Endothelial cell of umbilical vein (primary cell): ENCODE results near the gene ATP6V0C. TPM values are rescaled to one million over a fixed set of nuclear protein-coding genes. Genes with fewer than 3 reads are reported as not detected.

Experiments used
- BruUV-seq: library from RNA; stranded (reverse); fragments of 400-500 nt; replicated peaks from 2 replicates; lab custom pipeline; 2021; lab: Mats Ljungman, UMichigan
- CTCF ChIA-PET: fragments of 300-600, 350-600 bp; sonication (Branson Sonifier 250); formaldehyde crosslinking; loops from one replicate; lab custom pipeline; 2021; ENCODE audit warnings: antibody characterized with exemption, inconsistent platforms; lab: Charles Lee
- POLR2A ChIA-PET: fragments of 300-600, 350-600 bp; sonication (Branson Sonifier 250); formaldehyde crosslinking; loops from one replicate; lab custom pipeline; 2021; ENCODE audit warnings: antibody characterized with exemption, inconsistent platforms; lab: Charles Lee
- DNase-seq: peaks from one replicate; pipeline ENCODE4 v3.0.0-alpha.2; 2011; ENCODE audit warnings: low read depth, low spot score
- FAIRE-seq: peaks from 2 replicates; lab custom pipeline; 2011; peaks lifted over from hg19 to GRCh38; lab: Jason Lieb, UNC
- H2AFZ ChIP-seq: 2 replicates; pipeline ENCODE4 v1.6.0; 2012; ENCODE audit warnings: low read depth, low read length, control low read depth, inconsistent platforms
- H3K27ac ChIP-seq: 2 replicates; pipeline ENCODE4 v1.5.1; 2011; ENCODE audit warnings: low read depth, mild to moderate bottlenecking, control low read depth, low read length, moderate library complexity; ENCODE audit not compliant: insufficient read depth
- H3K27me3 ChIP-seq, 2 experiments: 2 replicates each; pipeline versions ENCODE4 v1.6.0 to v1.6.1; 2011; ENCODE audit warnings: low read length in 2 of 2, mixed read lengths in 1 of 2; ENCODE audit not compliant: control insufficient read depth in 2 of 2, insufficient read depth in 2 of 2
- H3K36me3 ChIP-seq, 2 experiments: 2 replicates in 1 of 2; 3 replicates in 1 of 2; pipeline ENCODE4 v1.5.1; 2011; ENCODE audit warnings: low read length in 2 of 2, mild to moderate bottlenecking in 1 of 2, moderate library complexity in 1 of 2; ENCODE audit not compliant: control insufficient read depth in 2 of 2, insufficient read depth in 2 of 2; ENCODE audit errors: extremely low read depth in 1 of 2
- H3K4me1 ChIP-seq: 3 replicates; pipeline ENCODE4 v1.5.1; 2011; ENCODE audit warnings: mild to moderate bottlenecking, low read length; ENCODE audit not compliant: control insufficient read depth, insufficient read depth; ENCODE audit errors: extremely low read depth
- H3K4me2 ChIP-seq: 2 replicates; pipeline ENCODE4 v1.6.1; 2011; ENCODE audit warnings: low read length, control low read depth, mixed read lengths; ENCODE audit not compliant: insufficient read depth
- H3K4me3 ChIP-seq, 3 experiments: fragments of 200-600 bp in 1 of 3; sonication (generic), shearing (Covaris generic) in 1 of 3; replicated peaks in 1 of 3; 2 replicates each; pipeline ENCODE4 v1.5.1; 2011 to 2016; ENCODE audit warnings: control low read depth in 3 of 3, low read length in 3 of 3, mild to moderate bottlenecking in 2 of 3, inconsistent platforms in 1 of 3, low read depth in 1 of 3, moderate library complexity in 1 of 3; ENCODE audit not compliant: insufficient read depth in 1 of 3
- H3K79me2 ChIP-seq: 2 replicates; pipeline ENCODE4 v1.6.0; 2012; ENCODE audit warnings: low read length, inconsistent platforms; ENCODE audit not compliant: control insufficient read depth, insufficient read depth
- H3K9ac ChIP-seq: replicated peaks from 2 replicates; pipeline ENCODE3; 2011; ENCODE audit warnings: low read length, control low read depth; ENCODE audit not compliant: insufficient read depth; ENCODE audit errors: extremely low read depth
- H3K9me1 ChIP-seq: replicated peaks from 3 replicates; pipeline ENCODE4 v1.6.0; 2011; ENCODE audit warnings: mild to moderate bottlenecking, low read length; ENCODE audit not compliant: control insufficient read depth, insufficient read depth; ENCODE audit errors: extremely low read depth
- H3K9me3 ChIP-seq: replicated peaks from 2 replicates; pipeline ENCODE4 v1.5.1; 2012; ENCODE audit warnings: low read length, inconsistent platforms; ENCODE audit not compliant: control insufficient read depth, insufficient read depth
- H4K20me1 ChIP-seq: replicated peaks from 2 replicates; pipeline ENCODE3; 2011; ENCODE audit warnings: mild to moderate bottlenecking, low read length; ENCODE audit not compliant: control insufficient read depth, insufficient read depth; ENCODE audit errors: extremely low read depth
- CTCF ChIP-seq, 2 donors: IDR thresholded peaks; 1 replicate in 1 of 2; 2 replicates in 1 of 2; pipeline ENCODE4 v1.5.1; 2011; ENCODE audit warnings: low read length in 2 of 2, mild to moderate bottlenecking in 2 of 2, moderate library complexity in 2 of 2, control low read depth in 1 of 2, inconsistent platforms in 1 of 2, low read depth in 1 of 2; ENCODE audit not compliant: insufficient read depth in 1 of 2; ENCODE audit errors: extremely low read depth in 1 of 2
- EZH2 ChIP-seq: IDR thresholded peaks from 2 replicates; pipeline ENCODE4 v1.6.1; 2012; ENCODE audit warnings: borderline replicate concordance, low read depth, mild to moderate bottlenecking, moderate library complexity, low read length, inconsistent platforms; ENCODE audit not compliant: severe bottlenecking
- FOS ChIP-seq: IDR thresholded peaks from 2 replicates; pipeline ENCODE4 v1.6.1; 2011; ENCODE audit warnings: mild to moderate bottlenecking, low read length, moderate library complexity, borderline replicate concordance; ENCODE audit not compliant: insufficient read depth
- GATA2 ChIP-seq: IDR thresholded peaks from 2 replicates; pipeline ENCODE4 v1.7.0; 2011; ENCODE audit warnings: low read depth, mild to moderate bottlenecking, moderate library complexity, mixed read lengths, low read length; ENCODE audit not compliant: insufficient read length, insufficient read depth
- JUN ChIP-seq: IDR thresholded peaks from 2 replicates; pipeline ENCODE4 v1.6.1; 2011; ENCODE audit warnings: borderline replicate concordance, low read depth; ENCODE audit not compliant: insufficient read length, insufficient read depth
- MAX ChIP-seq: IDR thresholded peaks from 2 replicates; pipeline ENCODE4 v1.6.1; 2011; ENCODE audit not compliant: insufficient read depth, insufficient read length
- MYC ChIP-seq: IDR thresholded peaks from one replicate; pipeline ENCODE4 v1.6.1; 2011; ENCODE audit warnings: mild to moderate bottlenecking, low read depth, low read length
- POLR2A ChIP-seq: IDR thresholded peaks from 2 replicates; pipeline ENCODE4 v1.6.1; 2012; ENCODE audit warnings: low read depth, mild to moderate bottlenecking, control low read depth, low read length
- POLR2AphosphoS5 ChIP-seq: IDR thresholded peaks from 2 replicates; pipeline ENCODE4 v1.6.1; 2012; ENCODE audit warnings: low read depth, mild to moderate bottlenecking, control low read depth, low read length, moderate library complexity; ENCODE audit not compliant: insufficient read depth
- dilution Hi-C: fragments of 300-500 bp; cut with MboI; formaldehyde crosslinking; loops from one replicate; pipeline ENCODE4 v1.15.0; 2019; ENCODE audit warnings: low sequenced_read_pairs; ENCODE audit not compliant: extremely low pct_ligation_motif_present
- intact Hi-C: fragments of 100-400 bp; cut with micrococcal nuclease; formaldehyde crosslinking; loops from one replicate; pipeline ENCODE4 v1.10.0; 2022
- polyA plus RNA-seq, 4 experiments: library from polyadenylated mRNA; depleted of rRNA in 3 of 4; stranded (reverse) in 3 of 4; unstranded in 1 of 4; fragments of >200 nt; gene quantifications; 2 replicates each; pipeline versions ENCODE4 v1.2.1 to v1.2.3, GENCODE V29; 2011 to 2012; ENCODE audit warnings: missing spikeins in 1 of 4
- total RNA-seq: library from RNA; stranded (reverse); gene quantifications from 2 replicates; pipeline ENCODE4 v1.2.3, GENCODE V29; 2021

Gene ATP6V0C
- total and polyA plus RNA-seq, 2 donors (not counting 3 experiments of a cell fraction or from before 2014, with no cell fraction given), result 146 to 194 TPM

DNA sequence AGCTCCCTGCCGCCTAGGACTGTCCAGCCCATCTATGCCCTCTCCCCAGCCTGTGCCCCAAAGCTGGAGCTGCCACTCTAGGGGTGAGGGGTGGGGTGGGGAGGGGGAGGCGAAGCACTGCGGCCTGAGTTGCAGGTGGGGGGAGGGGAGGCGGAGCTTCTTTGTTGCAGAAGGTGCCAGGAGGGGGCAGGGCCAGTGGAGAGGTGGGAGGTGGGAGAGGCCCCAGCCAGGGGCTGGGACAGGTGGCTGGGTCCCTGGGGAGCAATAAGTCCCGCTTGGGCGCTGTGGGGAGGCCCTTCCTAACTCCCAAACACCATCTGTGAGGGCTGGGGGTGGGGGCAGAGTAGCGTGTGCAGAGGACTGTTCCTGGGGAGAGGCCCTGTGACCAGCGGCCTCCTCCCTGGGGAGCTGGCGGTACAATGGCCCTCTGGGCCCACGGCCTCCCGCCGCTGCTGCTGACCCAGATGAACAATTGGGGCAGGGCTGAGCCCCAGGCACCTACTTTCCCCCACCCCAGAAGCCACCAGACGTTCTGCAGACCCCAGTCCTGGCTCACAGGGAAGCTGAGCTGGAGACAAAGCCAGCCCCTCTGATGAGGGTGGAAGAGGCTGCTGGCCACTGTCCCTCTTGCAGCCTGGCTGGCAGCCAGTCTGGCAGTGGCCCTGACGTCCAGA lies 44.9 kb upstream of the ATP6V0C start:
- CTCF ChIA-PET, result interaction anchor here (1.6 kb wide), 1 partner anchor 9 kb away, joined by 5 read pairs; the partner anchor contains the start of gene TEDC2

More for the DNA sequence above, 44.9 kb upstream of the ATP6V0C start:
- Histone ChIP-seq H3K27ac (no peak overlapping the region), H3K4me2 (peak overlapping the region; percentile 75), H3K36me3 (no peaks in the 10 kb centered on the region), H3K9me1 (no peaks in the 10 kb centered on the region), H3K9ac (no peak overlapping the region), H3K79me2 (no peaks in the 10 kb centered on the region), H4K20me1 (no peaks in the 10 kb centered on the region), H3K4me1 (peaks cover 5% of the 10 kb centered on the region), H3K9me3 (no peaks in the 10 kb centered on the region), H3K27me3 (peaks cover 18 to 22% of the 10 kb centered on the region in 2 experiments), H2AFZ (no peak overlapping the region), H3K4me3 (no peak overlapping the region)
- TF ChIP-seq EZH2, result no peak
- no peak for TF ChIP-seq GATA2
- TF ChIP-seq FOS, result no peak
- TF ChIP-seq POLR2A, result no peak
- TF ChIP-seq MAX, result no peak
- TF ChIP-seq CTCF (IDR thresholded peaks at IDR 0.05; ENCODE audit: extremely low read depth in 1 of 2, insufficient read depth in 1 of 2, low read depth in 1 of 2, low read length in 2 of 2), result no peak
- no peak for TF ChIP-seq POLR2AphosphoS5
- no peak for TF ChIP-seq JUN
- TF ChIP-seq MYC, result no peak
- FAIRE-seq, result no peak
- intact Hi-C loops (no loop called here), dilution Hi-C loops (no loop called here)
- POLR2A ChIA-PET, result no interaction called here
- DNase-seq, result no peak
- BruUV-seq, result no TSS peak
